GM19351 (cell line): ENCODE results near the gene RGS18.
A peak's percentile ranks its signal among the peaks of the same experiment; 100 is the strongest.
"Not testable (repeated sequence)": the region's sequence is repeated elsewhere in the genome, so short reads cannot be mapped to it uniquely, and the experiment has no call there.

Experiments used
- ATAC-seq: cut with Tn5 transposase; IDR thresholded peaks from one replicate; pipeline ENCODE4 v1.9.1; 2021; ENCODE audit warnings: mild to moderate bottlenecking, moderate library complexity; ENCODE audit not compliant: unreplicated experiment

RGS18 gene

GRCh38 chr1:192158181-192158580 lies at the start of gene RGS18:
Gene RGS18, plus strand, starts transcription at chr1:192158462. Its CDS starts 176 bp downstream, at chr1:192158638.
- ATAC-seq: peak; percentile 93

GRCh38 chr1:192109576-192109975 lies 48.7 kb upstream of the RGS18 start:
- no peak for ATAC-seq

GRCh38 chr1:192115000-192115399 lies 43.3 kb upstream of the RGS18 start:
- no peak for ATAC-seq

GRCh38 chr1:192118881-192119405 lies 39.3 kb upstream of the RGS18 start:
- ATAC-seq: no peak

- ATAC-seq: no peak
Measured at GRCh38 chr1:192119701-192120100, 38.6 kb upstream of the RGS18 start.

GRCh38 chr1:192122668-192123067 lies 35.6 kb upstream of the RGS18 start:
- ATAC-seq: no peak

- ATAC-seq: no peak
Measured at GRCh38 chr1:192123212-192123611, 35.0 kb upstream of the RGS18 start.

- no peak for ATAC-seq
Measured at GRCh38 chr1:192126030-192126619, 32.1 kb upstream of the RGS18 start.

- no peak for ATAC-seq
Measured at GRCh38 chr1:192130175-192130574, 28.1 kb upstream of the RGS18 start.

- ATAC-seq: not testable (repeated sequence)
Measured at GRCh38 chr1:192130865-192131264, 27.4 kb upstream of the RGS18 start.

- no peak for ATAC-seq
Measured at GRCh38 chr1:192131914-192132313, 26.3 kb upstream of the RGS18 start.

GRCh38 chr1:192133350-192133926 lies 24.8 kb upstream of the RGS18 start:
- ATAC-seq: no peak

GRCh38 chr1:192140382-192140781 lies 17.9 kb upstream of the RGS18 start:
- ATAC-seq: no peak

- no peak for ATAC-seq
Measured at GRCh38 chr1:192147221-192147620, 11.0 kb upstream of the RGS18 start.

GRCh38 chr1:192147696-192148095 lies 10.6 kb upstream of the RGS18 start:
- no peak for ATAC-seq

GRCh38 chr1:192151176-192151575 lies 7.1 kb upstream of the RGS18 start:
- ATAC-seq: no peak

GRCh38 chr1:192153276-192153675 lies 5.0 kb upstream of the RGS18 start:
- no peak for ATAC-seq

- ATAC-seq: no peak
Measured at GRCh38 chr1:192157067-192157466, 1.2 kb upstream of the RGS18 start.

GRCh38 chr1:192159014-192159413 lies 752 bp downstream of the RGS18 start:
- no peak for ATAC-seq

GRCh38 chr1:192159781-192160180 lies 1.5 kb downstream of the RGS18 start:
- ATAC-seq: no peak

- no peak for ATAC-seq
Measured at GRCh38 chr1:192160196-192160595, 1.9 kb downstream of the RGS18 start.

GRCh38 chr1:192161976-192162375 lies 3.7 kb downstream of the RGS18 start:
- ATAC-seq: no peak

GRCh38 chr1:192162376-192162775 lies 4.1 kb downstream of the RGS18 start:
- no peak for ATAC-seq
